GM18873 (cell line): Measurements from ENCODE around the gene ZNF184.
"Not testable (repeated sequence)": the region's sequence is repeated elsewhere in the genome, so short reads cannot be mapped to it uniquely, and the experiment has no call there.

Experiments used
- ATAC-seq: cut with Tn5 transposase; IDR thresholded peaks from one replicate; pipeline ENCODE4 v1.9.1; 2021; ENCODE audit warnings: mild to moderate bottlenecking, moderate library complexity, moderate number of reproducible peaks; ENCODE audit not compliant: unreplicated experiment, low FRiP score

The ZNF184 gene

GRCh38 chr6:27426045-27426620 is 46.8 kb downstream of the ZNF184 start:
- no peak for ATAC-seq

GRCh38 chr6:27424851-27425250 is 48.1 kb downstream of the ZNF184 start:
- ATAC-seq: not testable (repeated sequence)

DNA sequence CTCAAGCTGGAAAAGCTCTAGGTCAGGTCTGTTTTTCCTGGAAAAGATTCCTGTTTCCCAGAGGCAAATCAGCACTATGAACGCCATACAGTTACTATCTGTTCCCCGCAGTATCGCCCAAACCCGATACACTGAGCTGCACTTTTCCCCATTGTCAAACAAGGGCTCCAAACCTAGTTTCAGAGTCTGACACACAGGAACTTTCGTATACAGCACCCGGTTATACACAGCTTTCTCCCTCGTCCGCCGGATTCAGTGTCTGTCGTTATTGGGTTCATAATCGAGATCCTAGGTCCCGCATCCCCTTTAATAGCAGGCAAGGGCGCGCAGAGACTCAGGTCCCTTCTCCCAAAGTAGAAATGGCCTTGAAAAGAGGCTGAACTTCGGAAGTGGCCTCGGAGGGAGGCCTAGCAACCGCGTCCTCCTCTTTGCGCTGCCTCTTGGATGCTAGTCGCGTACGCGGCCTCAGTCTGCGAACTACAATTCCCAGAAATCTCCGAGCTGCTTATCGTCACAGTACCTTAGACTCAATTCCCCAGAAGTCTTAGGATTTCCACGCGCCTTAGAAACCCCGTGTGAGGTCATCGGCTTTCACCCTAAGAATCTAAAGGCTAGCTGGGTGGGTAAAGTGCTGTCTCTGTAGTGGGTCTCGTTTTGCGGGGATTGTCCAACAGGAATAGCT is 50.1 kb downstream of the ZNF184 start:
- ATAC-seq: no peak

- no peak for ATAC-seq
These were observed 53.5 kb downstream of the ZNF184 start for GRCh38 chr6:27419363-27419762.

DNA sequence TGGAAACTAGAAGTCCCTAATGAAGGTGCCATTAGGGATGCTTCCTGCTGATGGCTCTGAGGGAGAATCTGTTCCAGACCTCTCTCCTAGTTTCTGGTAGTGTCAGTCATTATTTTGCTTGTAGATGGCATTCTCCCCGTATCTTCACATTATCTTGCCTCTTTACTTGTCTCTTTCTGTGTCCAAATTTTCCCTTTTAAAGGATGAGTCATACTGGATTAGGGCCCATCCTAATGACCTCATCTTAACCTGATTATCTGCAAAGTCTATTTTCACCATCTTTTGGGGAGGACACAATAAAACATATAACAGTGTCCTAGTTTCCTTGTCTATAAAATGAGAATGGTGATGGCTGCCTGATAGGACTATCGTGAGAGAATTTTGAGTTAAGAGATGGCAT is 57.0 kb downstream of the ZNF184 start:
- no peak for ATAC-seq

GRCh38 chr6:27414996-27415395 is 57.9 kb downstream of the ZNF184 start:
- no peak for ATAC-seq

- ATAC-seq: no peak
These were observed 58.6 kb downstream of the ZNF184 start for GRCh38 chr6:27414300-27414699.

DNA sequence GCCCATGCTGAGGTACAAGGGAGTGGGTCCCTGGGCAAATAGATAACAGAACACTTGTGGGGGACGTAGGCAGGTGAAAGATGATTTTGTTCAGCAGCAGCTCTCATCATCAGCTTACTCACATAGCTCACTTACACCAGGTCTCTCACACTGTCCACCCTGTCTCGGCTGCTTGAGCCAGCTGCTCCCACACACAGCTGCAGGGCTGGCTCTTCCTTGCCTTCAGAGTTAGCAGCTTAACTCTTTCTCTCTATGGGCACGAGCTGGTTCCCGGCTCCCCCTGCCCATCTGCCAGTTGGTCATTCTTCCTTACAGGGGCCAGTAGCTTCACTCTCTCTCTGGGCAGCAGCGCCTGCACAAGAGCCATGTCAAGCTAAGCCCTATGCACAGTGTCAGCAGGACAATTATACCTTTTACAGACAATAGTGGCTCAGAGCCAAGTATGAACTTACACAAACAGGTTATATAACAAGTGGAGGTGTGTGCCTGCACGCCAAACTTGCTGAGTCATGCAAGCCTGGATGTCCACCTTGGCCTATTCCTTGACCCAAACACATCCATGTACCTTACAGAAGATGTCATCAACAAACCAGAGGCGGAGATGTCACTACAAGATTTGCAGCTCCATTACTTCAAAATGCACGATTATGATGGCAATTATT is 65.6 kb downstream of the ZNF184 start:
- no peak for ATAC-seq

DNA sequence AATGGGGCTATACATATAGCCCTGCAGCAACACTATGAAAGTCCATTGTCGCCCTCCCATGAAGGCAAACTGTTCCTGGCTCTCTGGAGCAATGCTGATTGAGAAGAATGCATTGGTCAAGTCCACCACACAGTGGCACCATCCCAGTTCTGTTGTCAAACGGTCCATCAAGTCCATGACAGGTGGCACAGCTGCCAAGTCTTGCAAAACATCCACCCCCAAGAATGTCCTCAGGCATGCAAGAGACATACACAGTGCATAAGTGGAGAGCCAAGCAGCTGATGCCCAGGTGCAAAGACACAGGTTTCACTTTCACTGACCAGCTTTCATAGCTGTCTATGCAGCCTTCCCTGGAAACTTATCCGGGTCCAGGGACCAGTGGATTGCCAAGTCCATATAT is 66.8 kb downstream of the ZNF184 start:
- ATAC-seq: no peak

GRCh38 chr6:27400877-27401642 is 71.8 kb downstream of the ZNF184 start:
- ATAC-seq: no peak
